ENCODE measurements around the gene SH2D4B.
A peak's percentile ranks its signal among the peaks of the same experiment; 100 is the strongest.

Gene SH2D4B

DNA sequence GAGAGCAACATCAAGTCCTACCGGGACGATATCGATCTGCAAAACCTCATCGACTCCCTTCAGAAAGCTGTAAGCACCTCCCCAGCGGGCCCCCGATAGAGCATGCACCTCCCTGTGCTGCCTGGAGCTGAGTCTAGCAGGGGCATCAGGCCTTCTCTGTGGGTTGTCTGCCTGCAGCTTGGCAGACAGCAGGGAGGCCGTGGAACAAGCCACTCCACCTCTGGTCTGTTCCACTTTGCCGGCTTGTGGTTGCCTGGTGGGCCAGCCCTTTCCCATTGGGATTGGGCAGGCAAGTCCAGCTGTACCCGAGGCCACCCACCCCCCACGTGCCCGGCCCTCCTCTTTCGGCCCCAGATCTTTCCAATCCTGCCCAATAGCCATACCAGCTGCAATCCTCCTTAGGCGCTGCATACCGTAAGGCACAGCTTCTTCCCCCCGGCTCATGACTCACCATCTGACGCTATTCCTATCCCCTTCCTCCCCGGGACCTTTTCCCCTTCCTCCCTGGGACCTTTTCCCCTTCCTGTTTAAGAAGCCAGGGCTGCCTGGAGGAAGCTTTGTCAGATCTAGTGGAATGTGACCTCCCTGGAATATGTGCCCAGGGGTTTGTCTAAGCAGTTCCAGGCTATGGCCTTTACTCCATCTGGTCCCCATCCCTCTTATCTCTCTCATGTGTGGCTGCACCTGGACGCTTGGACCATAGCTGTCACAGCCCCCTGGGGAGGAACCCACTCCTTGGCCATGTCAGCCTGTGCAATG is 28.1 kb upstream of the SH2D4B start:
- H3K4me1 ChIP-seq (ENCODE audit: insufficient read depth, poor library complexity, severe bottlenecking): peaks cover 65% of the 10 kb centered on the region
- TF ChIP-seq, protein P1, sequence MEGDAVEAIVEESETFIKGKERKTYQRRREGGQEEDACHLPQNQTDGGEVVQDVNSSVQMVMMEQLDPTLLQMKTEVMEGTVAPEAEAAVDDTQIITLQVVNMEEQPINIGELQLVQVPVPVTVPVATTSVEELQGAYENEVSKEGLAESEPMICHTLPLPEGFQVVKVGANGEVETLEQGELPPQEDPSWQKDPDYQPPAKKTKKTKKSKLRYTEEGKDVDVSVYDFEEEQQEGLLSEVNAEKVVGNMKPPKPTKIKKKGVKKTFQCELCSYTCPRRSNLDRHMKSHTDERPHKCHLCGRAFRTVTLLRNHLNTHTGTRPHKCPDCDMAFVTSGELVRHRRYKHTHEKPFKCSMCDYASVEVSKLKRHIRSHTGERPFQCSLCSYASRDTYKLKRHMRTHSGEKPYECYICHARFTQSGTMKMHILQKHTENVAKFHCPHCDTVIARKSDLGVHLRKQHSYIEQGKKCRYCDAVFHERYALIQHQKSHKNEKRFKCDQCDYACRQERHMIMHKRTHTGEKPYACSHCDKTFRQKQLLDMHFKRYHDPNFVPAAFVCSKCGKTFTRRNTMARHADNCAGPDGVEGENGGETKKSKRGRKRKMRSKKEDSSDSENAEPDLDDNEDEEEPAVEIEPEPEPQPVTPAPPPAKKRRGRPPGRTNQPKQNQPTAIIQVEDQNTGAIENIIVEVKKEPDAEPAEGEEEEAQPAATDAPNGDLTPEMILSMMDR (IDR thresholded peaks at IDR 0.05; ENCODE audit: poor library complexity, severe bottlenecking): no peak
- peaks cover 74% of the 10 kb centered on the region for H3K36me3 ChIP-seq (ENCODE audit: low read depth)
- DNase-seq (ENCODE audit: low spot score) (peak; percentile 88), ATAC-seq (ENCODE audit: low read depth) (peak; percentile 71)
- no peaks in the 10 kb centered on the region for H3K9me3 ChIP-seq (ENCODE audit: severe bottlenecking)
- H3K27me3 ChIP-seq (ENCODE audit: insufficient read depth, poor library complexity, severe bottlenecking): no peaks in the 10 kb centered on the region
- peak overlapping the region; percentile 99 for H3K27ac ChIP-seq (ENCODE audit: poor library complexity, severe bottlenecking)
- H3K4me3 ChIP-seq (ENCODE audit: severe bottlenecking): no peak overlapping the region

DNA sequence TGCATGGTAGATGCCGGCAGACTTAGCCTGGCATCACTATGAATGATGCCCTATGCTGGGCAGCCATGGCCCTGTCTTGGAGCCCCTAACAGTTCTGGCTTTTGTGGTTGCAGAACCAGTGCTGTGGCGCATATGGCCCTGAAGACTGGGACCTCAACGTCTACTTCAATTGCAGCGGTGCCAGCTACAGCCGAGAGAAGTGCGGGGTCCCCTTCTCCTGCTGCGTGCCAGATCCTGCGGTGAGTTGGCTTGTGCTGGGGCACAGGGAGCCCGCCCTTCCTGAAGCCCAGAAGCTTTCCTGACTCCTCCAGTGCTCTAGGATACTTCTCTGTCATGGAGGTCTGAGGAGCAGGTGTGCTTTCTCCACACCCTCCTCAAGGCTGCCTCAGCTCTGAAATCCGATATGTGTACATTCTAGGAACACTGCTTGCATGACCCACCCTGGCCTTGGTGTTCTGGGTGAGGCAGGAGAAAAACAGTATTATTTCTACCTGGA is 25.6 kb upstream of the SH2D4B start:
- TF ChIP-seq, protein P1 (IDR thresholded peaks at IDR 0.05; ENCODE audit: poor library complexity, severe bottlenecking): no peak
- no peak overlapping the region for H3K4me3 ChIP-seq (ENCODE audit: severe bottlenecking)
- no peaks in the 10 kb centered on the region for H3K27me3 ChIP-seq (ENCODE audit: insufficient read depth, poor library complexity, severe bottlenecking)
- peak; percentile 32 for DNase-seq (ENCODE audit: low spot score)
- peak overlapping the region; percentile 99 for H3K27ac ChIP-seq (ENCODE audit: poor library complexity, severe bottlenecking)
- H3K4me1 ChIP-seq (ENCODE audit: insufficient read depth, poor library complexity, severe bottlenecking): peaks cover 40% of the 10 kb centered on the region
- no peaks in the 10 kb centered on the region for H3K9me3 ChIP-seq (ENCODE audit: severe bottlenecking)
- H3K36me3 ChIP-seq (ENCODE audit: low read depth): peaks cover 92% of the 10 kb centered on the region
- peak; percentile 51 for ATAC-seq (ENCODE audit: low read depth)

DNA sequence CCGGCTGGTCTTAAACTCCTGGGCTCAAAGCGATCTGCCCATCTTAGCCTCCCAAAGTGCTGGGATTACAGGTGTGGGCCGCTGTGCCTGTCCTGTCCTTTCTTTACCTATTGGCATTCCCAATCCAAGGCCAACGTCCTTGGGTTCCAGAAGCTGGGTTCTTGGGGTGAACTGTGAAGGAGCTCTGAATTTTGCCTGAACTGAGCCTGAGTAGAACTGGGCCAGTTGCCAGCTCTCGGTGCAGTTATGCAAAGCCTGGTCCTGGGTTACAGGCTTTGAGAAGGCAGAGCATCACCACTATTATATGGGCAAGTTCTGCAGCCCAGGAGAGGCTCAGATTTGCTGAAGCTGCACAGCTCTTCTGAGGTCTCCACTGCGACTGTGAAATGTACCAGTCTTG is 24.6 kb upstream of the SH2D4B start:
- Histone ChIP-seq H3K36me3 (ENCODE audit: low read depth) (peaks cover 96% of the 10 kb centered on the region), H3K4me1 (ENCODE audit: insufficient read depth, poor library complexity, severe bottlenecking) (peaks cover 33% of the 10 kb centered on the region), H3K27ac (ENCODE audit: poor library complexity, severe bottlenecking) (peak overlapping the region; percentile 99), H3K4me3 (ENCODE audit: severe bottlenecking) (no peak overlapping the region), H3K27me3 (ENCODE audit: insufficient read depth, poor library complexity, severe bottlenecking) (no peaks in the 10 kb centered on the region), H3K9me3 (ENCODE audit: severe bottlenecking) (no peaks in the 10 kb centered on the region)
- ATAC-seq (ENCODE audit: low read depth) (no peak), DNase-seq (ENCODE audit: low spot score) (peak; percentile 28)
- TF ChIP-seq, protein P1 (IDR thresholded peaks at IDR 0.05; ENCODE audit: poor library complexity, severe bottlenecking): no peak

DNA sequence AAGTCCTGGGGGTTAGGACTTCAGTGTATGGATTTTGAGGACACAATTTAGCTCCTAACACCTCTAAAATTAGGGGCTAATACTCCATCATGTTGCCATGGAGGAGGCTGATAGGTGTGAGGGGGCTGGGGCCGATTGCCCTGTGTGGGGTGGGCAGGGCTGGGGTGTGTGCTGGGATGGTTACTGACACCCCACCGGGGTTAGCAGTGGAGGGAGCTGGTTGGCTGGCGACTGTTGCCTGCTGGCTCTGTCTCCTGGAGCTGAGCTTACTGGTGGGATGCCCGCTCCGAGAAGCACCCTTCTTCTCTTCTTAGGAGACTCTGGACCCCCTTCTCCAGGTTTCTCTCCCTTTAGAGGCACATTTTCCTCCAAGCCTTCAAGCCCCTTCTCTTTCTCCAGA is 22.2 kb upstream of the SH2D4B start:
- TF ChIP-seq, protein P1 (IDR thresholded peaks at IDR 0.05; ENCODE audit: poor library complexity, severe bottlenecking): no peak
- Histone ChIP-seq H3K27ac (ENCODE audit: poor library complexity, severe bottlenecking) (no peak overlapping the region), H3K27me3 (ENCODE audit: insufficient read depth, poor library complexity, severe bottlenecking) (no peaks in the 10 kb centered on the region), H3K9me3 (ENCODE audit: severe bottlenecking) (no peaks in the 10 kb centered on the region), H3K4me1 (ENCODE audit: insufficient read depth, poor library complexity, severe bottlenecking) (peaks cover 10% of the 10 kb centered on the region), H3K4me3 (ENCODE audit: severe bottlenecking) (no peak overlapping the region), H3K36me3 (ENCODE audit: low read depth) (peaks cover 95% of the 10 kb centered on the region)
- ATAC-seq (ENCODE audit: low read depth) (no peak), DNase-seq (ENCODE audit: low spot score) (peak; percentile 31)

DNA sequence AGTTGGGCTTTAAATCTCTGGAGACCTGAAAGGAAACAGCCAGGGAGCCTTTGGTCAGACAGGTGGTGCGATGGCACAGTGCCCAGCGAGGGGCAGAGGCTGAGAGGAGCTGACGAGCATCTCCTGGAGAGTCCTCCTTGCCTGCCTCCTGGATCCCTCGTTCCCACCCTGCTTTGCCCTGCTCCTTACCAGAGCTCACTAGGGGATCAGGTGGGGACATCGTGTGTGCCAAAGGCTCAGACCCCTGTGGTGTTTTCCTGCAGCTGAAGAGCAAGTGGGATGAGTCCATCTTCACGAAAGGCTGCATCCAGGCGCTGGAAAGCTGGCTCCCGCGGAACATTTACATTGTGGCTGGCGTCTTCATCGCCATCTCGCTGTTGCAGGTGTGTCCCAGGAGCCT is 21.8 kb upstream of the SH2D4B start:
- Histone ChIP-seq H3K9me3 (ENCODE audit: severe bottlenecking) (no peaks in the 10 kb centered on the region), H3K27ac (ENCODE audit: poor library complexity, severe bottlenecking) (no peak overlapping the region), H3K27me3 (ENCODE audit: insufficient read depth, poor library complexity, severe bottlenecking) (no peaks in the 10 kb centered on the region), H3K36me3 (ENCODE audit: low read depth) (peaks cover 95% of the 10 kb centered on the region), H3K4me3 (ENCODE audit: severe bottlenecking) (no peak overlapping the region), H3K4me1 (ENCODE audit: insufficient read depth, poor library complexity, severe bottlenecking) (peaks cover 10% of the 10 kb centered on the region)
- no peak for ATAC-seq (ENCODE audit: low read depth)
- DNase-seq (ENCODE audit: low spot score): no peak
- TF ChIP-seq, protein P1 (IDR thresholded peaks at IDR 0.05; ENCODE audit: poor library complexity, severe bottlenecking): no peak

Data from RWPE2 (cell line).